SK-N-SH treated with all-trans-retinoic acid at 6 μM for 48 hours (cell line): Measurements from ENCODE around the gene DAAM2.

Experiments
- ATAC-seq: fragments of 200-7000 bp; cut with Tn5 transposase; 3 replicates; pipeline ENCODE4 v1.9.1; 2020; ENCODE audit warnings: mild to moderate bottlenecking, moderate library complexity
- ARNTL ChIP-seq: fragments of 450-650 bp; formaldehyde crosslinking; IDR thresholded peaks from 2 replicates; pipeline ENCODE4 v1.5.0; 2020; ENCODE audit warnings: low read depth, mild to moderate bottlenecking, moderate library complexity, borderline replicate concordance
- BACH2 ChIP-seq: fragments of 250-450 bp; sonication (Bioruptor Pico); IDR thresholded peaks from 2 replicates; pipeline ENCODE4 v1.9.0; 2021; ENCODE audit warnings: mild to moderate bottlenecking, borderline replicate concordance
- ESRRG ChIP-seq: fragments of 250-450 bp; sonication (Bioruptor Pico); IDR thresholded peaks from 2 replicates; pipeline ENCODE4 v1.6.1; 2021; ENCODE audit warnings: mild to moderate bottlenecking
- GLIS3 ChIP-seq: fragments of 250-450 bp; sonication (Bioruptor Pico); IDR thresholded peaks from 2 replicates; pipeline ENCODE4 v1.5.0; 2020; ENCODE audit warnings: mild to moderate bottlenecking, moderate library complexity
- ISL1 ChIP-seq: fragments of 250-450 bp; sonication (Bioruptor Pico); IDR thresholded peaks from 2 replicates; pipeline ENCODE4 v2.1.2; 2022; ENCODE audit warnings: mild to moderate bottlenecking, moderate library complexity
- OSR1 ChIP-seq: fragments of 250-450 bp; sonication (Bioruptor Pico); IDR thresholded peaks from 2 replicates; pipeline ENCODE4 v1.8.0; 2022; ENCODE audit warnings: moderate library complexity, mild to moderate bottlenecking, inconsistent platforms
- PPARA ChIP-seq: fragments of 250-450 bp; sonication (Bioruptor Pico); IDR thresholded peaks from 2 replicates; pipeline ENCODE4 v1.5.0; 2020; ENCODE audit warnings: mild to moderate bottlenecking, borderline replicate concordance
- RARB ChIP-seq: fragments of 250-450 bp; sonication (Bioruptor Pico); IDR thresholded peaks from 2 replicates; pipeline ENCODE4 v1.8.0; 2021; ENCODE audit warnings: mild to moderate bottlenecking, moderate library complexity
- SNAI2 ChIP-seq: fragments of 250-450 bp; sonication (Bioruptor Pico); IDR thresholded peaks from 2 replicates; pipeline ENCODE4 v1.5.0; 2020; ENCODE audit warnings: mild to moderate bottlenecking, moderate library complexity
- TCF4 ChIP-seq: fragments of 250-450 bp; sonication (Bioruptor Pico); IDR thresholded peaks from 2 replicates; pipeline ENCODE4 v1.8.0; 2021; ENCODE audit warnings: mild to moderate bottlenecking, moderate library complexity, borderline replicate concordance
- TOX ChIP-seq: fragments of 250-450 bp; sonication (Bioruptor Pico); IDR thresholded peaks from 2 replicates; pipeline ENCODE4 v1.8.0; 2021; ENCODE audit warnings: mild to moderate bottlenecking, moderate library complexity, borderline replicate concordance
- ZC3H10 ChIP-seq: fragments of 250-450 bp; sonication (Bioruptor Pico); IDR thresholded peaks from 2 replicates; pipeline ENCODE4 v1.5.1; 2021; ENCODE audit warnings: mild to moderate bottlenecking, moderate library complexity
- ZNF565 ChIP-seq: fragments of 450-650 bp; formaldehyde crosslinking; conservative IDR thresholded peaks from 2 replicates; pipeline ENCODE4 v1.5.0; 2020; ENCODE audit warnings: low read depth, mild to moderate bottlenecking, moderate library complexity
- ZNF70 ChIP-seq: fragments of 450-650 bp; formaldehyde crosslinking; IDR thresholded peaks from 2 replicates; pipeline ENCODE4 v1.5.0; 2020; ENCODE audit warnings: mild to moderate bottlenecking, moderate library complexity
- ZNF8 ChIP-seq: fragments of 450-650 bp; formaldehyde crosslinking; IDR thresholded peaks from 2 replicates; pipeline ENCODE4 v1.5.0; 2020; ENCODE audit warnings: mild to moderate bottlenecking, moderate library complexity
- TF ChIP-seq, protein P1 (sequence below): fragments of 250-450 bp; sonication (Bioruptor Pico); IDR thresholded peaks from 2 replicates; pipeline ENCODE4 v1.5.1; 2020; ENCODE audit warnings: low read depth, mild to moderate bottlenecking, moderate library complexity
- TF ChIP-seq, protein P2 (sequence below): fragments of 250-450 bp; sonication (Bioruptor Pico); IDR thresholded peaks from 2 replicates; pipeline ENCODE4 v1.8.0; 2021; ENCODE audit warnings: low read depth, mild to moderate bottlenecking, moderate library complexity, borderline replicate concordance
- TF ChIP-seq, protein P3 (sequence below): fragments of 250-450 bp; sonication (Bioruptor Pico); IDR thresholded peaks from 2 replicates; pipeline ENCODE4 v1.8.0; 2020; ENCODE audit warnings: mild to moderate bottlenecking, moderate library complexity, borderline replicate concordance
- TF ChIP-seq, protein P4 (sequence below): fragments of 250-450 bp; sonication (Bioruptor Pico); IDR thresholded peaks from 2 replicates; pipeline ENCODE4 v1.5.1; 2021; ENCODE audit warnings: mild to moderate bottlenecking, moderate library complexity
- TF ChIP-seq, protein P5 (sequence below): fragments of 250-450 bp; sonication (Bioruptor Pico); IDR thresholded peaks from 2 replicates; pipeline ENCODE4 v1.5.0; 2020; ENCODE audit warnings: mild to moderate bottlenecking, moderate library complexity

DAAM2 gene

DNA sequence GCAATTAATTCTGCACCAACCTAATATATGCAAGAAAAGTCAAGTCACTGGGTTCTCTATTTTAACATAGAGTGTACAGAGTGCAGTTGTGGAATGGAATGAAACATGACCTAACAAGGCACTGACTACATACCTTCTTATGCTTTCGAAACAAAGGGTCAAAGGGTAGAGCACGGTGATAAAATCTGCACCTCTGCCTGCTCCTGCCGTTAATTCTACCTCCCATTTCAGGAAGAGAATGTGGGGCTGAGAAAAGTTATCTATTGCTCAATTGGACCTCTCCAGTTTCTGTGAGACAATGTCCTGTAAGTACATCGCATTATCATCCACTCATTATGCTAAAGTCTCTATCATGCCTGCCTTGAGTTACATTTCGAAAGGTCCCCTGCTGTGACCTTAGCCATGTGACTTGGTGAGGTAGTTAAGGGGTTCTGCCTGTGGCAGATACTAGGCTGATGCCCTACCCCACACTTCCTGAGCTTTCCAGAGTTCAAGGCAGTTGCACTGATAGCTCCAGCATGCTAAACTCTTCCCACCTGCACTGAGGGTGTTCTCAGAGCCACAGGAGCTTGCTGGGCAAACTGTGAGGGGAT, 156.1 kb downstream of the DAAM2 start:
- TF ChIP-seq, protein P1, sequence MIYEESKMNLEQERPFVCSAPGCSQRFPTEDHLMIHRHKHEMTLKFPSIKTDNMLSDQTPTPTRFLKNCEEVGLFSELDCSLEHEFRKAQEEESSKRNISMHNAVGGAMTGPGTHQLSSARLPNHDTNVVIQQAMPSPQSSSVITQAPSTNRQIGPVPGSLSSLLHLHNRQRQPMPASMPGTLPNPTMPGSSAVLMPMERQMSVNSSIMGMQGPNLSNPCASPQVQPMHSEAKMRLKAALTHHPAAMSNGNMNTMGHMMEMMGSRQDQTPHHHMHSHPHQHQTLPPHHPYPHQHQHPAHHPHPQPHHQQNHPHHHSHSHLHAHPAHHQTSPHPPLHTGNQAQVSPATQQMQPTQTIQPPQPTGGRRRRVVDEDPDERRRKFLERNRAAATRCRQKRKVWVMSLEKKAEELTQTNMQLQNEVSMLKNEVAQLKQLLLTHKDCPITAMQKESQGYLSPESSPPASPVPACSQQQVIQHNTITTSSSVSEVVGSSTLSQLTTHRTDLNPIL (CRISPR knock-in tag): no peak
- no peak for TF ChIP-seq ZNF565 (CRISPR knock-in tag)
- no peak for TF ChIP-seq ZNF70 (CRISPR knock-in tag)
- TF ChIP-seq TCF4 (CRISPR knock-in tag): no peak
- no peak for TF ChIP-seq OSR1 (CRISPR knock-in tag)
- TF ChIP-seq ESRRG: no peak
- no peak for TF ChIP-seq RARB
- TF ChIP-seq GLIS3 (CRISPR knock-in tag): no peak
- TF ChIP-seq ZC3H10 (CRISPR knock-in tag): no peak
- TF ChIP-seq ISL1 (CRISPR knock-in tag): no peak
- TF ChIP-seq SNAI2 (CRISPR knock-in tag): no peak
- TF ChIP-seq, protein P2, sequence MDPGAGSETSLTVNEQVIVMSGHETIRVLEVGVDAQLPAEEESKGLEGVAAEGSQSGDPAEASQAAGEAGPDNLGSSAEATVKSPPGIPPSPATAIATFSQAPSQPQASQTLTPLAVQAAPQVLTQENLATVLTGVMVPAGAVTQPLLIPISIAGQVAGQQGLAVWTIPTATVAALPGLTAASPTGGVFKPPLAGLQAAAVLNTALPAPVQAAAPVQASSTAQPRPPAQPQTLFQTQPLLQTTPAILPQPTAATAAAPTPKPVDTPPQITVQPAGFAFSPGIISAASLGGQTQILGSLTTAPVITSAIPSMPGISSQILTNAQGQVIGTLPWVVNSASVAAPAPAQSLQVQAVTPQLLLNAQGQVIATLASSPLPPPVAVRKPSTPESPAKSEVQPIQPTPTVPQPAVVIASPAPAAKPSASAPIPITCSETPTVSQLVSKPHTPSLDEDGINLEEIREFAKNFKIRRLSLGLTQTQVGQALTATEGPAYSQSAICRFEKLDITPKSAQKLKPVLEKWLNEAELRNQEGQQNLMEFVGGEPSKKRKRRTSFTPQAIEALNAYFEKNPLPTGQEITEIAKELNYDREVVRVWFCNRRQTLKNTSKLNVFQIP (CRISPR knock-in tag): no peak
- TF ChIP-seq TOX (CRISPR knock-in tag): no peak
- TF ChIP-seq, protein P3, sequence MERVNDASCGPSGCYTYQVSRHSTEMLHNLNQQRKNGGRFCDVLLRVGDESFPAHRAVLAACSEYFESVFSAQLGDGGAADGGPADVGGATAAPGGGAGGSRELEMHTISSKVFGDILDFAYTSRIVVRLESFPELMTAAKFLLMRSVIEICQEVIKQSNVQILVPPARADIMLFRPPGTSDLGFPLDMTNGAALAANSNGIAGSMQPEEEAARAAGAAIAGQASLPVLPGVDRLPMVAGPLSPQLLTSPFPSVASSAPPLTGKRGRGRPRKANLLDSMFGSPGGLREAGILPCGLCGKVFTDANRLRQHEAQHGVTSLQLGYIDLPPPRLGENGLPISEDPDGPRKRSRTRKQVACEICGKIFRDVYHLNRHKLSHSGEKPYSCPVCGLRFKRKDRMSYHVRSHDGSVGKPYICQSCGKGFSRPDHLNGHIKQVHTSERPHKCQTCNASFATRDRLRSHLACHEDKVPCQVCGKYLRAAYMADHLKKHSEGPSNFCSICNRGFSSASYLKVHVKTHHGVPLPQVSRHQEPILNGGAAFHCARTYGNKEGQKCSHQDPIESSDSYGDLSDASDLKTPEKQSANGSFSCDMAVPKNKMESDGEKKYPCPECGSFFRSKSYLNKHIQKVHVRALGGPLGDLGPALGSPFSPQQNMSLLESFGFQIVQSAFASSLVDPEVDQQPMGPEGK: no peak
- TF ChIP-seq BACH2 (CRISPR knock-in tag): no peak
- TF ChIP-seq ZNF8 (CRISPR knock-in tag): no peak
- TF ChIP-seq ARNTL: no peak
- TF ChIP-seq, protein P4, sequence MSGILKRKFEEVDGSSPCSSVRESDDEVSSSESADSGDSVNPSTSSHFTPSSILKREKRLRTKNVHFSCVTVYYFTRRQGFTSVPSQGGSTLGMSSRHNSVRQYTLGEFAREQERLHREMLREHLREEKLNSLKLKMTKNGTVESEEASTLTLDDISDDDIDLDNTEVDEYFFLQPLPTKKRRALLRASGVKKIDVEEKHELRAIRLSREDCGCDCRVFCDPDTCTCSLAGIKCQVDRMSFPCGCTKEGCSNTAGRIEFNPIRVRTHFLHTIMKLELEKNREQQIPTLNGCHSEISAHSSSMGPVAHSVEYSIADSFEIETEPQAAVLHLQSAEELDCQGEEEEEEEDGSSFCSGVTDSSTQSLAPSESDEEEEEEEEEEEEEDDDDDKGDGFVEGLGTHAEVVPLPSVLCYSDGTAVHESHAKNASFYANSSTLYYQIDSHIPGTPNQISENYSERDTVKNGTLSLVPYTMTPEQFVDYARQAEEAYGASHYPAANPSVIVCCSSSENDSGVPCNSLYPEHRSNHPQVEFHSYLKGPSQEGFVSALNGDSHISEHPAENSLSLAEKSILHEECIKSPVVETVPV (CRISPR knock-in tag): no peak
- TF ChIP-seq, protein P5, sequence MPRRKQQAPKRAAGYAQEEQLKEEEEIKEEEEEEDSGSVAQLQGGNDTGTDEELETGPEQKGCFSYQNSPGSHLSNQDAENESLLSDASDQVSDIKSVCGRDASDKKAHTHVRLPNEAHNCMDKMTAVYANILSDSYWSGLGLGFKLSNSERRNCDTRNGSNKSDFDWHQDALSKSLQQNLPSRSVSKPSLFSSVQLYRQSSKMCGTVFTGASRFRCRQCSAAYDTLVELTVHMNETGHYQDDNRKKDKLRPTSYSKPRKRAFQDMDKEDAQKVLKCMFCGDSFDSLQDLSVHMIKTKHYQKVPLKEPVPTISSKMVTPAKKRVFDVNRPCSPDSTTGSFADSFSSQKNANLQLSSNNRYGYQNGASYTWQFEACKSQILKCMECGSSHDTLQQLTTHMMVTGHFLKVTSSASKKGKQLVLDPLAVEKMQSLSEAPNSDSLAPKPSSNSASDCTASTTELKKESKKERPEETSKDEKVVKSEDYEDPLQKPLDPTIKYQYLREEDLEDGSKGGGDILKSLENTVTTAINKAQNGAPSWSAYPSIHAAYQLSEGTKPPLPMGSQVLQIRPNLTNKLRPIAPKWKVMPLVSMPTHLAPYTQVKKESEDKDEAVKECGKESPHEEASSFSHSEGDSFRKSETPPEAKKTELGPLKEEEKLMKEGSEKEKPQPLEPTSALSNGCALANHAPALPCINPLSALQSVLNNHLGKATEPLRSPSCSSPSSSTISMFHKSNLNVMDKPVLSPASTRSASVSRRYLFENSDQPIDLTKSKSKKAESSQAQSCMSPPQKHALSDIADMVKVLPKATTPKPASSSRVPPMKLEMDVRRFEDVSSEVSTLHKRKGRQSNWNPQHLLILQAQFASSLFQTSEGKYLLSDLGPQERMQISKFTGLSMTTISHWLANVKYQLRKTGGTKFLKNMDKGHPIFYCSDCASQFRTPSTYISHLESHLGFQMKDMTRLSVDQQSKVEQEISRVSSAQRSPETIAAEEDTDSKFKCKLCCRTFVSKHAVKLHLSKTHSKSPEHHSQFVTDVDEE (CRISPR knock-in tag): no peak
- no peak for ATAC-seq

DNA sequence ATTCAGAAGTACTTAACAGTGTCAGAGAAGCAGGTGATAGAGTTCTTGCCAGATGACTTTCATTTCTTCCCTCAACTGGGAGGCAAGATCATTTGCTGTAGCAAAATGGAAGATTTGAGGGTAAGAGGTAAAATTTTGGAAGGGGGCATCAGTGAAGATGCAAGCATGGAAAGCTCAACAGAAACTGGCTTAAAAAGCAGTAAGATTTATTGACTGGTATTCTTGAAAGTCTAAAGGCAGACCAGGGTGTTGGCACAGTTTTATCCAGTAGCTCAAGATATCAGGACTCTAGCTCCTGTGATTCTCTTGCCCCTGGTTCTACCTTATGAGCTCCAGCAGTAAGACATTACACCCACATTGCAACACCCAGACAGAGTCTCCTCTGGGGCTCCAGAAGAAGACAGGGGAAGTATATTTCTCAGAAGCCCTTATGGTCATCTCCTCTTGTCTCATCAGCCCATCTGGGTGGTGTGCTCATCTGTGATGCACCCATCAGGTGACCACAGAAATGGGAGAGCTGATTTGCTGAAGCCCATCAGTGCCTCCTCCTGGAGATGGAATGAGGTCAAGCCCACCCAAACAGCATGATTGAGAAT, 158.0 kb downstream of the DAAM2 start:
- no peak for TF ChIP-seq ZNF8 (CRISPR knock-in tag)
- TF ChIP-seq, all 23 proteins: peak for 0
- ATAC-seq: no peak

DNA sequence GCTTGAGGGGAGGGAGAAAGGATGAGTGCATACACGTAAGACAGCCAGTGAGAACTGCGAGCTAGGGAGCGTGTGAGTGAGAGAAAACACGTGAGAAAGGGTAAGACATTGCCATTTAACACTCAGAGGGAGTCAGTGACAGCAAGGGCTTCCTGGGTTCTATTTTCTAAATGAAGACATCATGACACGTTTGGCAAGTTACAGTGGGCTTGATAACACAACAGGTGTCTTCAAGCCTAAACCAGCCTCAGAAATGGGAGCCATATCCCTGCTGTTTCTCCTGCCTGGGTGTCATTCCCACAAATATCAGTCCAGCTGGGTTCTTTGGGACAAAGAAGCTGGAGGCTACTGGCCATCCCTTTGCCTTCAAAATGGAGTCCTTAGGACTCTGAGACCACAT, 159.0 kb downstream of the DAAM2 start:
- TF ChIP-seq GLIS3 (CRISPR knock-in tag): no peak
- no peak for TF ChIP-seq TOX (CRISPR knock-in tag)
- no peak for TF ChIP-seq TCF4 (CRISPR knock-in tag)
- TF ChIP-seq, protein P4 (CRISPR knock-in tag): no peak
- TF ChIP-seq PPARA (CRISPR knock-in tag): no peak
- TF ChIP-seq, protein P2 (CRISPR knock-in tag): no peak
- TF ChIP-seq, protein P1 (CRISPR knock-in tag): no peak
- no peak for TF ChIP-seq RARB
- no peak for TF ChIP-seq ZNF565 (CRISPR knock-in tag)
- TF ChIP-seq, all 23 proteins: peak for 0

More for the DNA sequence above, 159.0 kb downstream of the DAAM2 start:
- no peak for ATAC-seq
